Astrocyte (in vitro differentiated cells and primary cell): ENCODE measurements around the gene FHIT.

ENCODE experiments used
- CTCF ChIP-seq: IDR thresholded peaks from 2 replicates; pipeline ENCODE4 v1.5.1; 2011; ENCODE audit warnings: low read depth, mild to moderate bottlenecking, inconsistent platforms, low read length, moderate library complexity; ENCODE audit not compliant: insufficient read depth
- EZH2 ChIP-seq: IDR thresholded peaks from 2 replicates; pipeline ENCODE4 v1.6.1; 2012; ENCODE audit warnings: mild to moderate bottlenecking, low read length, inconsistent platforms; ENCODE audit not compliant: insufficient read depth

GRCh38 chr3:60887574-60887973, 363.7 kb downstream of the FHIT start:
- no peak for TF ChIP-seq CTCF
- no peak for TF ChIP-seq EZH2
